ENCODE measurements around the gene MPZL1. TPM values are rescaled to one million over a fixed set of nuclear protein-coding genes. Genes with fewer than 3 reads are reported as not detected.
A peak's percentile ranks its signal among the peaks of the same experiment; 100 is the strongest.

Gene MPZL1
- total and polyA plus RNA-seq, 2 of the 13 experiments (the other 11 are each of a cell fraction or from before 2014, with no cell fraction given): 38.0 to 68.7 TPM

DNA sequence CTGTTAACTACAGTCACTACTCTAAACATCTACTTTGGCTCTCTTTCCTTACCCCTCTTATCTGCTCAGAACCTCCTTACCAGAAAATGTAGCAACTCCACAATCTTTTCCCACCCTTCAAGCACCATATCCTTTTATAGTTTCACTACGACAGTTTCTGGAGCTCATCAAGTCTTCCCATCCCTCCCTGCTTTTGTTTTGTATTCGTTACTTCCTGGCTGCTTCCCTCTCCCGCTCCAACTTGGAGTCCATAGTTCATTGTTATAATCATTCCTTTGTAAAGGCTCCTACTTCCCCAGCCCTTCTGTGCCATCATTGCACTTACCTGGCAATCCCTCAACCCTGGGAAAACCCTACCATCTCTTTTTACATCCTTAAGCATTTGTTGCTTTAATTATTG is 18.0 kb downstream of the MPZL1 start:
- H3K4me1 ChIP-seq (ENCODE audit: insufficient read depth, low read length): peaks cover 62% of the 10 kb centered on the region
- WGBS (ENCODE audit: low lambda C conversion rate): 50% methylated on average over 3 of the region's 3 CpGs
- ATAC-seq (peak; percentile 34; the same call in 1 of the 3 replicates), FAIRE-seq (no peak), DNase-seq (ENCODE audit: low spot score) (peak; percentile 46)
- intact Hi-C loops (cut with micrococcal nuclease; ENCODE audit: unreplicated experiment): no loop called here
- peak overlapping the region; percentile 45 for H3K27ac ChIP-seq (ENCODE audit: extremely low read length, insufficient read depth, low read length)
- ChIA-PET POLR2A (interaction anchor here (1.4 kb wide), 1 partner anchor 197 kb away, joined by 3 read pairs; the partner anchor contains the start of genes DCAF6 and MPC2), CTCF (ENCODE audit: low intra/inter-chr PET ratio, low total read pairs) (no interaction called here)
- peaks cover 0 to 4% of the 10 kb centered on the region in 2 experiments; a peak in 1 of 5 replicates for H3K36me3 ChIP-seq (replicated peaks in 1 of 2; ENCODE audit: control insufficient read depth in 1 of 2, insufficient read depth in 2 of 2, low read length in 2 of 2)
- H3K4me3 ChIP-seq (replicated peaks in 1 of 3; ENCODE audit: insufficient read depth in 1 of 3, low read depth in 2 of 3, low read length in 3 of 3): no peak overlapping the region; a peak in 1 of 6 replicates
- BruUV-seq (replicated peaks): no TSS peak
- peaks cover 55% of the 10 kb centered on the region for H3K79me2 ChIP-seq (ENCODE audit: insufficient read depth, low read length)
- no peak overlapping the region for H2AFZ ChIP-seq (ENCODE audit: low read length)
- peaks cover 5% of the 10 kb centered on the region; the same call in 1 of the 2 replicates for H4K20me1 ChIP-seq (ENCODE audit: insufficient read depth, low read length)
- TF ChIP-seq ZNF138 (CRISPR knock-in tag; IDR thresholded peaks at IDR 0.05; ENCODE audit: low read depth) (no peak), HNF4A (CRISPR knock-in tag; IDR thresholded peaks at IDR 0.05) (peak; percentile 36; the same call in 1 of the 2 replicates)
- TF ChIP-seq, protein P1, sequence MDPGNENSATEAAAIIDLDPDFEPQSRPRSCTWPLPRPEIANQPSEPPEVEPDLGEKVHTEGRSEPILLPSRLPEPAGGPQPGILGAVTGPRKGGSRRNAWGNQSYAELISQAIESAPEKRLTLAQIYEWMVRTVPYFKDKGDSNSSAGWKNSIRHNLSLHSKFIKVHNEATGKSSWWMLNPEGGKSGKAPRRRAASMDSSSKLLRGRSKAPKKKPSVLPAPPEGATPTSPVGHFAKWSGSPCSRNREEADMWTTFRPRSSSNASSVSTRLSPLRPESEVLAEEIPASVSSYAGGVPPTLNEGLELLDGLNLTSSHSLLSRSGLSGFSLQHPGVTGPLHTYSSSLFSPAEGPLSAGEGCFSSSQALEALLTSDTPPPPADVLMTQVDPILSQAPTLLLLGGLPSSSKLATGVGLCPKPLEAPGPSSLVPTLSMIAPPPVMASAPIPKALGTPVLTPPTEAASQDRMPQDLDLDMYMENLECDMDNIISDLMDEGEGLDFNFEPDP (CRISPR knock-in tag; conservative IDR thresholded peaks at IDR 0.05): no peak
- TF ChIP-seq, protein P2, sequence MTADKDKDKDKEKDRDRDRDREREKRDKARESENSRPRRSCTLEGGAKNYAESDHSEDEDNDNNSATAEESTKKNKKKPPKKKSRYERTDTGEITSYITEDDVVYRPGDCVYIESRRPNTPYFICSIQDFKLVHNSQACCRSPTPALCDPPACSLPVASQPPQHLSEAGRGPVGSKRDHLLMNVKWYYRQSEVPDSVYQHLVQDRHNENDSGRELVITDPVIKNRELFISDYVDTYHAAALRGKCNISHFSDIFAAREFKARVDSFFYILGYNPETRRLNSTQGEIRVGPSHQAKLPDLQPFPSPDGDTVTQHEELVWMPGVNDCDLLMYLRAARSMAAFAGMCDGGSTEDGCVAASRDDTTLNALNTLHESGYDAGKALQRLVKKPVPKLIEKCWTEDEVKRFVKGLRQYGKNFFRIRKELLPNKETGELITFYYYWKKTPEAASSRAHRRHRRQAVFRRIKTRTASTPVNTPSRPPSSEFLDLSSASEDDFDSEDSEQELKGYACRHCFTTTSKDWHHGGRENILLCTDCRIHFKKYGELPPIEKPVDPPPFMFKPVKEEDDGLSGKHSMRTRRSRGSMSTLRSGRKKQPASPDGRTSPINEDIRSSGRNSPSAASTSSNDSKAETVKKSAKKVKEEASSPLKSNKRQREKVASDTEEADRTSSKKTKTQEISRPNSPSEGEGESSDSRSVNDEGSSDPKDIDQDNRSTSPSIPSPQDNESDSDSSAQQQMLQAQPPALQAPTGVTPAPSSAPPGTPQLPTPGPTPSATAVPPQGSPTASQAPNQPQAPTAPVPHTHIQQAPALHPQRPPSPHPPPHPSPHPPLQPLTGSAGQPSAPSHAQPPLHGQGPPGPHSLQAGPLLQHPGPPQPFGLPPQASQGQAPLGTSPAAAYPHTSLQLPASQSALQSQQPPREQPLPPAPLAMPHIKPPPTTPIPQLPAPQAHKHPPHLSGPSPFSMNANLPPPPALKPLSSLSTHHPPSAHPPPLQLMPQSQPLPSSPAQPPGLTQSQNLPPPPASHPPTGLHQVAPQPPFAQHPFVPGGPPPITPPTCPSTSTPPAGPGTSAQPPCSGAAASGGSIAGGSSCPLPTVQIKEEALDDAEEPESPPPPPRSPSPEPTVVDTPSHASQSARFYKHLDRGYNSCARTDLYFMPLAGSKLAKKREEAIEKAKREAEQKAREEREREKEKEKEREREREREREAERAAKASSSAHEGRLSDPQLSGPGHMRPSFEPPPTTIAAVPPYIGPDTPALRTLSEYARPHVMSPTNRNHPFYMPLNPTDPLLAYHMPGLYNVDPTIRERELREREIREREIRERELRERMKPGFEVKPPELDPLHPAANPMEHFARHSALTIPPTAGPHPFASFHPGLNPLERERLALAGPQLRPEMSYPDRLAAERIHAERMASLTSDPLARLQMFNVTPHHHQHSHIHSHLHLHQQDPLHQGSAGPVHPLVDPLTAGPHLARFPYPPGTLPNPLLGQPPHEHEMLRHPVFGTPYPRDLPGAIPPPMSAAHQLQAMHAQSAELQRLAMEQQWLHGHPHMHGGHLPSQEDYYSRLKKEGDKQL (CRISPR knock-in tag; IDR thresholded peaks at IDR 0.05; ENCODE audit: low read depth): no peak
- in situ Hi-C loops (cut with HindIII; ENCODE audit: extremely low pct_ligation_motif_present, low pct_unique_long_range_greater_than_20kb): no loop called here
- no peak overlapping the region for H3K9ac ChIP-seq (ENCODE audit: insufficient read depth, low read depth, low read length)
- no peaks in the 10 kb centered on the region for H3K9me3 ChIP-seq (ENCODE audit: low read length)
- no peaks in the 10 kb centered on the region for H3K27me3 ChIP-seq (ENCODE audit: control insufficient read depth in 1 of 2, insufficient read depth in 2 of 2, low read length in 2 of 2)
- H3K4me2 ChIP-seq (ENCODE audit: low read depth, low read length): peak overlapping the region; percentile 55
